ENCODE data around the gene TTC4.

DNA sequence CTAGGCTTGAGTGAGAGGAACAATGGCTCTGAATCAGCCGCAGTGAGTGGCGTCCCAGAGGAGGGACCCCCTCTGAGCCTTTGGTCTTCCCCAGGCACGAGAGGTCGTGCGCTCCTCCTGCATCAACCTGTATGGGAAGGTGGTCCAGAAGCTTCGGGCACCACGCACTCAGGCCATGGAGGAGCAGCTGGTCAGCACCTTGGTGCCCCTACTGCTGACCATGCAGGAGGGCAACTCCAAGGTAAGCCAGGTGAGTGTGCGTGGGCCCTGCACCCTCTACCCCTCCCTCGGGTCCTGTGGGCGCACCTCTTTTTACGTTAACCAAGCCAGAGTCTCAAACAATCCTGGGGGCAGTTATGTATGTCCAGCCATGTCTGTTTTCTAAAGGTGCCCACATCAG lies 13.7 kb upstream of the TTC4 start:
- TF ChIP-seq, protein P1, sequence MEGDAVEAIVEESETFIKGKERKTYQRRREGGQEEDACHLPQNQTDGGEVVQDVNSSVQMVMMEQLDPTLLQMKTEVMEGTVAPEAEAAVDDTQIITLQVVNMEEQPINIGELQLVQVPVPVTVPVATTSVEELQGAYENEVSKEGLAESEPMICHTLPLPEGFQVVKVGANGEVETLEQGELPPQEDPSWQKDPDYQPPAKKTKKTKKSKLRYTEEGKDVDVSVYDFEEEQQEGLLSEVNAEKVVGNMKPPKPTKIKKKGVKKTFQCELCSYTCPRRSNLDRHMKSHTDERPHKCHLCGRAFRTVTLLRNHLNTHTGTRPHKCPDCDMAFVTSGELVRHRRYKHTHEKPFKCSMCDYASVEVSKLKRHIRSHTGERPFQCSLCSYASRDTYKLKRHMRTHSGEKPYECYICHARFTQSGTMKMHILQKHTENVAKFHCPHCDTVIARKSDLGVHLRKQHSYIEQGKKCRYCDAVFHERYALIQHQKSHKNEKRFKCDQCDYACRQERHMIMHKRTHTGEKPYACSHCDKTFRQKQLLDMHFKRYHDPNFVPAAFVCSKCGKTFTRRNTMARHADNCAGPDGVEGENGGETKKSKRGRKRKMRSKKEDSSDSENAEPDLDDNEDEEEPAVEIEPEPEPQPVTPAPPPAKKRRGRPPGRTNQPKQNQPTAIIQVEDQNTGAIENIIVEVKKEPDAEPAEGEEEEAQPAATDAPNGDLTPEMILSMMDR (conservative IDR thresholded peaks at IDR 0.05; ENCODE audit: low read length) = no peak
- TF ChIP-seq EZH2phosphoT487 (IDR thresholded peaks at IDR 0.05; ENCODE audit: borderline replicate concordance) = no peak

Measured in Loucy (cell line).